Omental fat pad (tissue), 4 donors: ENCODE data around the gene NEB. TPM values are rescaled to one million over a fixed set of nuclear protein-coding genes. Genes with fewer than 3 reads are reported as not detected.

Experiments used
- ATAC-seq: fragments of 150-250 bp; one replicate; pipeline ENCODE4 v1.9.1; 2016; ENCODE audit warnings: mild to moderate bottlenecking, moderate library complexity; ENCODE audit not compliant: low FRiP score
- DNase-seq: peaks from one replicate; pipeline ENCODE4 v3.0.0-alpha.2; 2019; ENCODE audit warnings: low spot score
- total RNA-seq, 4 donors: library from RNA; depleted of rRNA; stranded (reverse); fragments of >200 nt; gene quantifications; one replicate each; pipeline ENCODE4 v1.1.0, GENCODE V29; 2016
- TF ChIP-seq, protein P1 (sequence below), 3 donors: fragments of 450-650 bp; IDR thresholded peaks; one replicate each; pipeline ENCODE4 v1.5.1; 2016 to 2017; ENCODE audit warnings: antibody characterized with exemption in 3 of 3, mild to moderate bottlenecking in 3 of 3, moderate library complexity in 2 of 3

Gene NEB
- total RNA-seq, 4 donors from 2014 or later: 1.2 to 3.6 (median 2.3) TPM

DNA sequence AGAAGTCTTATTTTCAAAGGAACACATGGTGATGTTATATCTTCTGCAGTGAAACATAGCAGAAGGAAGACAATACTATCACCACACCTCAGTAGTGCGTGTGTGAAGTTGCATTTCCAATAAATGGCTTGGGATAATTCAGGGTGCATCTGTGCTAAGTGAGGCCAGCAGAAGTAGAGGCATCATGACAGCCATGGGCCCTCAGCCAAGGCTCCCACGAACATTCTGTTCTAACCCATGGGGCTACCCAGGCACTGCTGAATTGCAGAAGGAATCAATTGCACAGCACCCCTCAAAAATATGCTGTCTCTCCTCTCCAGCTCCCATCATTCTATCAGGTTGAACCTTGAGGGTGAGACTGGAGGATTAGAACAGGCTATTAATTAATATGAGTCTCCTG lies 185.1 kb downstream of the NEB start:
- ATAC-seq (no peak), DNase-seq (no peak)
- TF ChIP-seq, protein P1, sequence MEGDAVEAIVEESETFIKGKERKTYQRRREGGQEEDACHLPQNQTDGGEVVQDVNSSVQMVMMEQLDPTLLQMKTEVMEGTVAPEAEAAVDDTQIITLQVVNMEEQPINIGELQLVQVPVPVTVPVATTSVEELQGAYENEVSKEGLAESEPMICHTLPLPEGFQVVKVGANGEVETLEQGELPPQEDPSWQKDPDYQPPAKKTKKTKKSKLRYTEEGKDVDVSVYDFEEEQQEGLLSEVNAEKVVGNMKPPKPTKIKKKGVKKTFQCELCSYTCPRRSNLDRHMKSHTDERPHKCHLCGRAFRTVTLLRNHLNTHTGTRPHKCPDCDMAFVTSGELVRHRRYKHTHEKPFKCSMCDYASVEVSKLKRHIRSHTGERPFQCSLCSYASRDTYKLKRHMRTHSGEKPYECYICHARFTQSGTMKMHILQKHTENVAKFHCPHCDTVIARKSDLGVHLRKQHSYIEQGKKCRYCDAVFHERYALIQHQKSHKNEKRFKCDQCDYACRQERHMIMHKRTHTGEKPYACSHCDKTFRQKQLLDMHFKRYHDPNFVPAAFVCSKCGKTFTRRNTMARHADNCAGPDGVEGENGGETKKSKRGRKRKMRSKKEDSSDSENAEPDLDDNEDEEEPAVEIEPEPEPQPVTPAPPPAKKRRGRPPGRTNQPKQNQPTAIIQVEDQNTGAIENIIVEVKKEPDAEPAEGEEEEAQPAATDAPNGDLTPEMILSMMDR (IDR thresholded peaks at IDR 0.05): no peak

DNA sequence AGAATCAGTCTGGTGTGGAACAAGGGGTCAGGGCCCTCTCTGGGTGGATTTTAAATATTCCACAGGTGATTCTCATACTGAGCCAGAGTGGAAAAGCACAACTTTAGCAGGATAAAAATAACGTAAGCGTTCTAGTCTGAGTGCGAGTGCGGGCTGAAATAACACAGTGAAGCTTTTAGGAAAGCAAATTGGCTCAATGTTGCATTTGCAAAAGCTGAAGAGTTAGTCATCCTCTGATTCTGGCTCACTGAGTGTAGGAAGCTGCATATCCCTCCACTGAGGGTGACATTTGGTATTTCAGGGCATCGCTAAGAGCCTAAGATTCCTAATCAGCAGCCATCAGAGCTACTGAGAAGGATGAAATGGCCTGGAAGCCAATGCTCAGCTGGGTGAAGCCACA lies 189.8 kb downstream of the NEB start:
- TF ChIP-seq, protein P1 (IDR thresholded peaks at IDR 0.05): no peak
- ATAC-seq (no peak), DNase-seq (no peak)

DNA sequence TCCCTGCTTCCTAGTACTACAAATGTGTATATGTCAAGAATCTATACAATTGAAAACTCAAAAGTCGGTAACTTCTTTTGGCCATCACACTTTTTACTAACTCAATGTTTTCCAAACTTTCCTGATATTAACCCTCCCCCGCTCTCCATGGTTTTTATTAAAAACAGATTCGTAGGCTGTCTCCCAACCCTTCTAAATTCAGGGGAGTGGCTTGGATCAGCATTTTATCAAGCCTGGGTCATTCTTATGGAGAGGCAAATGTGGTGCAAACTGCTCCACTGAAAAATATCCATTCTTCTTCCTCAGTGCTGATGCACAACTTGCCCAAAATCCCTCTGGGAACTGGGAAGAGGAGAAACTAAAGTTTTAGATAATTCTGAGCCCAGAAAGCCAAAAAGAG lies 190.4 kb downstream of the NEB start:
- TF ChIP-seq, protein P1 (IDR thresholded peaks at IDR 0.05): no peak
- DNase-seq (no peak), ATAC-seq (no peak)

DNA sequence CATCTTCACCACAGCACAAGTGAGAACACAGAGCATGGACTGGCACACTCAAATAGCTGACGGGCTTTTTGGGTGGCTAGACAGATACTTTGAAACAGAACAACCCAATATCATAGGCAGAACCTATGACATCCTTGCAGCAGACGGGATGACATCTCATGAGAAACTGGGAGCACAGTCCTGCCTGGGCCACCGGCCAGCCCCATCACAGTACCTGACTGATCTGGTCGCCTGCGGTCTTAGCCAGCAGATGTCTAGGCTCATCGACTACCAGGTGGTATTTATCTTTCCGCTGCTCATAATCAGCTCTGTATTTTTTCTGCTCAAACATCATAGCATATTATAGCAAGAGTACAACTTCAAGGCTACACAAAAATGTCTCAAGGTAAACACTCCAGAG lies 200.3 kb downstream of the NEB start:
- TF ChIP-seq, protein P1 (IDR thresholded peaks at IDR 0.05): no peak
- DNase-seq: no peak
- no peak for ATAC-seq

DNA sequence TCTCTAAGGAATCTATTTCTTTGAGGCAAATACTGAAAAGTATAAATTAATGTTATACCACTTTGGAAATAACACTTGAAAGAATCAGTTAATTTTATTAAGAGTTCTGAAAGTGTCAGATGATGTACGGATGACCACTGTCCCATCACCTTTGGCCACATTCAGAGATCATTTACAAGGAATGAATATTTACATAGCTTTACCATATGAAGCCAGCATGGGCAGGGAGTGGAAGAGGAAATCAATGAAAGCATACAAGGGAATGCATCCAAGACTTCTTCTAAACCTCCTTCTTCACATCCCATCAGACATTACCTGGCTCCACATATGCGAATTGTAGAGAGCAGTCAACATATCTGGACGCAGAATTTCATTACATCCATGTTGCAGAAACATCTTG lies 201.1 kb downstream of the NEB start:
- ATAC-seq (no peak), DNase-seq (no peak)
- TF ChIP-seq, protein P1 (IDR thresholded peaks at IDR 0.05): no peak

DNA sequence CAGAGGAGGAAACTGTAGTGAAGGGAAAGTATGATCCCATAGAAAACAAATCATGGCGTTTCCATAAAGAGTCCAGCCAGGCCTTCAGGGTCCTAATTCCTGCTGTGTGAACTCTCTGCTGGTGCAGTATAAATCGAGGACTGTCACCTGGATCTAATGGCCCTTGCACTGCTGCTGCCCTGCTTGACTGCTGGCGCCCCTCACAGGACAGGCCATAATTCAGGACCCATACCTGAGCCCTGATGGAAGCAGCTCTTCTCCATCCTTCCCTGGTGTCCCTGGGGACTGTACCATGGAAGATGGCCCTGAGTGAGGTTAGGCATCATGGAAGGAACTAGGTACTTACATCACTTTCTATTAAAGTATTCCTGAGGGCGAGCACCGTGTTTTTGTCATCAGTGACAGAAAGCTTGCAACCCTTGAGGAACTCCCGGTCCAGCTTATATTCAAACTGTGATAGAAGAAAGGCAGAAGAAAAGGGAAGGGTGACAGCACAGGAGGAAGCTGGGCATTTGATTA lies 207.6 kb downstream of the NEB start:
- no peak for ATAC-seq
- no peak for DNase-seq
- TF ChIP-seq, protein P1 (IDR thresholded peaks at IDR 0.05): no peak

DNA sequence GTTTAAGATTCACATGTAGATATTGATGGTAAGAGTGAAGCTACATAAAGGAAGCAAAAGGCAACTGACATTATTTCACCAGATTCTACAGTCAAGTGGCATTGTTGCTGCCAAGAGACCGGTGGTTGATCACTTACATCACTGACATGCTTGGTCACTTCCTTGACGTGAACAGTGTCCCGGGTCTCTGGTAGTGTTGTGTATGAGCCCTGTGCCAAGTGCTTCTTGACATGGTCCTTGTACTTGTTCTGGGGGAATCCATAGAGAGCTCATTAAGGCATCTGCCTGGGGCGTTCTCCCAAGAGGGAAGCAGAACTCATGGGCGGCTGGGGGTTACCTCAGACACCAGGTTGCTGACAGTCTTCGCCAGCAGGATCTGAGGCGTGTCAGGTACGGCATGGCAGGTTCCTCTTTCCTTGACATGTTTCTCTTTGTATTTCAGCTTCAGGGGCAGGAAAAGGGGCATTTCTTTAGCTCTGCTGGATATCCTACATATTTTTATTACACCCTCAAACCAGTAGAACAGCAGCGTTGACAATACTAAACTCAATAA lies 208.4 kb downstream of the NEB start:
- ATAC-seq (no peak), DNase-seq (no peak)
- TF ChIP-seq, protein P1 (IDR thresholded peaks at IDR 0.05): no peak
